ENCODE results near the gene IZUMO2. TPM values are rescaled to one million over a fixed set of nuclear protein-coding genes. Genes with fewer than 3 reads are reported as not detected.

Gene IZUMO2
- polyA plus RNA-seq, 1 donor (not counting 4 experiments of a cell fraction or from before 2014, with no cell fraction given) = not detected

DNA sequence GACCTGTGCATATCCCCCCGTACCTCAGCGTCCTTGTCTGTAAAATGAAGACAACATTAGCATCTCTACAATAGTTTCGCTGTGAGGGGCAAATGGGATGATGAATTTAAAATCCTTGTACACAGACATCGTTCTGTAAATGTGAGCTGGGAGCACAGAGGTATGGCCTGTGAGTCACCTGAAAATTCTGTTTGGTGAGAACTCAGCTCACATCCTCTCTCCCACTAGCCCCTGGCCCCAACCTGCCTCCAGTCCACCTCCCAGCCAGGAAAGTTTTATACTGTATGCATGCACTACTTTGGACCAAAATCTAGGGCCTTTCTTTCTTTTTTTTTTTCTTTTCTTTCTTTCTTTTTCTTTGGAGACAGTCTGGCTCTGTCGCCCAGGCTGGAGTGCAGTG, 8.7 kb upstream of the IZUMO2 start:
- dilution Hi-C loops (cut with MboI; ENCODE audit: extremely low pct_ligation_motif_present, low sequenced_read_pairs) = no loop called here
- Histone ChIP-seq H3K9ac (ENCODE audit: control insufficient read depth, extremely low read depth, insufficient read depth, low read length) (no peak overlapping the region), H3K4me2 (ENCODE audit: control insufficient read depth, extremely low read depth, insufficient read depth, low read depth, low read length) (no peak overlapping the region), H3K9me1 (ENCODE audit: control insufficient read depth, extremely low read depth, insufficient read depth, low read length) (no peaks in the 10 kb centered on the region), H3K27me3 (ENCODE audit: control insufficient read depth, extremely low read depth, insufficient read depth, low read length) (no peaks in the 10 kb centered on the region), H2AFZ (ENCODE audit: control insufficient read depth, low read length) (no peak overlapping the region), H3K4me1 (ENCODE audit: control insufficient read depth, extremely low read depth, insufficient read depth, low read length) (no peaks in the 10 kb centered on the region), H3K36me3 (ENCODE audit: control insufficient read depth in 2 of 2, extremely low read depth in 1 of 2, insufficient read depth in 2 of 2, low read length in 2 of 2) (no peaks in the 10 kb centered on the region), H3K79me2 (ENCODE audit: control insufficient read depth, insufficient read depth, low read length) (no peaks in the 10 kb centered on the region), H3K9me3 (ENCODE audit: control insufficient read depth, low read depth, low read length) (peaks cover 4% of the 10 kb centered on the region), H3K27ac (ENCODE audit: control insufficient read depth, insufficient read depth, low read length) (no peak overlapping the region), H4K20me1 (ENCODE audit: control insufficient read depth, extremely low read depth, insufficient read depth, low read length) (no peaks in the 10 kb centered on the region), H3K4me3 (ENCODE audit: control insufficient read depth in 2 of 3, extremely low read depth in 1 of 3, insufficient read depth in 2 of 3, low read depth in 1 of 3, low read length in 3 of 3) (no peak overlapping the region)
- TF ChIP-seq, protein P1, sequence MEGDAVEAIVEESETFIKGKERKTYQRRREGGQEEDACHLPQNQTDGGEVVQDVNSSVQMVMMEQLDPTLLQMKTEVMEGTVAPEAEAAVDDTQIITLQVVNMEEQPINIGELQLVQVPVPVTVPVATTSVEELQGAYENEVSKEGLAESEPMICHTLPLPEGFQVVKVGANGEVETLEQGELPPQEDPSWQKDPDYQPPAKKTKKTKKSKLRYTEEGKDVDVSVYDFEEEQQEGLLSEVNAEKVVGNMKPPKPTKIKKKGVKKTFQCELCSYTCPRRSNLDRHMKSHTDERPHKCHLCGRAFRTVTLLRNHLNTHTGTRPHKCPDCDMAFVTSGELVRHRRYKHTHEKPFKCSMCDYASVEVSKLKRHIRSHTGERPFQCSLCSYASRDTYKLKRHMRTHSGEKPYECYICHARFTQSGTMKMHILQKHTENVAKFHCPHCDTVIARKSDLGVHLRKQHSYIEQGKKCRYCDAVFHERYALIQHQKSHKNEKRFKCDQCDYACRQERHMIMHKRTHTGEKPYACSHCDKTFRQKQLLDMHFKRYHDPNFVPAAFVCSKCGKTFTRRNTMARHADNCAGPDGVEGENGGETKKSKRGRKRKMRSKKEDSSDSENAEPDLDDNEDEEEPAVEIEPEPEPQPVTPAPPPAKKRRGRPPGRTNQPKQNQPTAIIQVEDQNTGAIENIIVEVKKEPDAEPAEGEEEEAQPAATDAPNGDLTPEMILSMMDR (optimal IDR thresholded peaks at IDR 0.05 in 1 of 3, IDR thresholded peaks at IDR 0.05 in 1 of 3, conservative IDR thresholded peaks at IDR 0.05 in 1 of 3; ENCODE audit: extremely low read depth in 1 of 3, insufficient read depth in 2 of 3, low read length in 3 of 3) = no peak
- TF ChIP-seq EZH2 (IDR thresholded peaks at IDR 0.05; ENCODE audit: low read length) = no peak
- DNase-seq (ENCODE audit: low read depth, low spot score) (no peak), FAIRE-seq (no peak)

DNA sequence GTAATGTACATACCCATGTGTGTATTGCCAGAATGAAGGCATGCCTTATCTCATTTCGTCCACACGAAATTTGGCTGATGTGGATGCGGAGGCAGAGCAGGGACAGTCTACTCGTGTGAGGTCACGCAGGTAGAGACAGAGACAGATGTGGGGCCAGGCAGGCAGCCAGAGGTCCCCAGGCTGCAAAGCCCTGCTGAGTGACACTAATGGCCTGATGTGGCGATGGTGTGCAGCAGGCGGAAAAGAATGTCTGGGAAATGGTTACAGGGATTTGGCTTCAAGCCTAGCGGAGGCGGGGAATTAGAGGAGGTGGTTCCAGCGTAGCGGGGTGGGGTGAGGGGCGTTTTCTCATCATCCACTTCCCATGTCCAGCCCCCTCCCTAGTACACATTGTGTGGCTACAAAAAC, 4.2 kb upstream of the IZUMO2 start:
- TF ChIP-seq, protein P1 (optimal IDR thresholded peaks at IDR 0.05 in 1 of 3, IDR thresholded peaks at IDR 0.05 in 1 of 3, conservative IDR thresholded peaks at IDR 0.05 in 1 of 3; ENCODE audit: extremely low read depth in 1 of 3, insufficient read depth in 2 of 3, low read length in 3 of 3) = no peak
- TF ChIP-seq EZH2 (IDR thresholded peaks at IDR 0.05; ENCODE audit: low read length) = no peak
- FAIRE-seq (no peak), DNase-seq (ENCODE audit: low read depth, low spot score) (no peak)
- H3K9me1 ChIP-seq (ENCODE audit: control insufficient read depth, extremely low read depth, insufficient read depth, low read length) = no peaks in the 10 kb centered on the region
- H4K20me1 ChIP-seq (ENCODE audit: control insufficient read depth, extremely low read depth, insufficient read depth, low read length) = no peaks in the 10 kb centered on the region
- H2AFZ ChIP-seq (ENCODE audit: control insufficient read depth, low read length) = no peak overlapping the region
- no peaks in the 10 kb centered on the region for H3K27me3 ChIP-seq (ENCODE audit: control insufficient read depth, extremely low read depth, insufficient read depth, low read length)
- H3K27ac ChIP-seq (ENCODE audit: control insufficient read depth, insufficient read depth, low read length) = no peak overlapping the region
- dilution Hi-C loops (cut with MboI; ENCODE audit: extremely low pct_ligation_motif_present, low sequenced_read_pairs) = no loop called here
- no peaks in the 10 kb centered on the region for H3K4me1 ChIP-seq (ENCODE audit: control insufficient read depth, extremely low read depth, insufficient read depth, low read length)
- no peak overlapping the region for H3K9ac ChIP-seq (ENCODE audit: control insufficient read depth, extremely low read depth, insufficient read depth, low read length)
- no peaks in the 10 kb centered on the region for H3K79me2 ChIP-seq (ENCODE audit: control insufficient read depth, insufficient read depth, low read length)
- H3K4me2 ChIP-seq (ENCODE audit: control insufficient read depth, extremely low read depth, insufficient read depth, low read depth, low read length) = no peak overlapping the region
- H3K9me3 ChIP-seq (ENCODE audit: control insufficient read depth, low read depth, low read length) = peaks cover 4% of the 10 kb centered on the region
- no peak overlapping the region for H3K4me3 ChIP-seq (ENCODE audit: control insufficient read depth in 2 of 3, extremely low read depth in 1 of 3, insufficient read depth in 2 of 3, low read depth in 1 of 3, low read length in 3 of 3)
- H3K36me3 ChIP-seq (ENCODE audit: control insufficient read depth in 2 of 2, extremely low read depth in 1 of 2, insufficient read depth in 2 of 2, low read length in 2 of 2) = no peaks in the 10 kb centered on the region

Measured in keratinocyte (primary cell).